Tibial nerve (tissue), 4 donors: ENCODE measurements around the gene DNAJA2. TPM values are rescaled to one million over a fixed set of nuclear protein-coding genes. Genes with fewer than 3 reads are reported as not detected.
"Not testable (repeated sequence)": the region's sequence is repeated elsewhere in the genome, so short reads cannot be mapped to it uniquely, and the experiment has no call there.

Experiments
- DNase-seq, 2 donors: peaks; one replicate each; pipeline ENCODE4 v3.0.0-alpha.2; 2019; ENCODE audit warnings: low spot score in 2 of 2
- H3K27ac ChIP-seq, 4 donors: fragments of 200-600 bp; sonication (generic) in 3 of 4; one replicate each; pipeline ENCODE4 v1.5.1; 2017 to 2019; ENCODE audit warnings: mild to moderate bottlenecking in 1 of 4
- H3K27me3 ChIP-seq, 2 donors: fragments of 200-600 bp; sonication (generic) in 1 of 2; one replicate each; pipeline versions ENCODE4 v1.5.1 to v1.6.0; 2017 to 2019
- H3K36me3 ChIP-seq, 3 donors: fragments of 200-600 bp; sonication (generic); one replicate each; pipeline ENCODE4 v1.5.1; 2018 to 2019
- H3K4me1 ChIP-seq, 4 donors: fragments of 200-600 bp; sonication (generic) in 3 of 4; one replicate each; pipeline ENCODE4 v1.5.1; 2017 to 2019
- H3K4me3 ChIP-seq, 4 donors: fragments of 200-600 bp; sonication (generic) in 3 of 4; one replicate each; pipeline ENCODE4 v1.5.1; 2017 to 2019; ENCODE audit warnings: mild to moderate bottlenecking in 1 of 4, moderate library complexity in 1 of 4
- H3K9me3 ChIP-seq, 4 donors: fragments of 200-600 bp; sonication (generic) in 3 of 4; one replicate each; pipeline ENCODE4 v1.5.1; 2017 to 2019
- CTCF ChIP-seq, 5 experiments: fragments of 200-600 bp in 3 of 5; fragments of 450-650 bp in 2 of 5; sonication (generic) in 3 of 5; IDR thresholded peaks; one replicate each; pipeline ENCODE4 v1.5.1; 2016 to 2019; ENCODE audit warnings: antibody characterized with exemption in 5 of 5, mild to moderate bottlenecking in 3 of 5, moderate library complexity in 2 of 5
- EP300 ChIP-seq, 2 donors: sonication (generic); formaldehyde crosslinking; IDR thresholded peaks; one replicate each; pipeline ENCODE4 v1.6.1; 2017; ENCODE audit warnings: antibody characterized with exemption in 2 of 2, mild to moderate bottlenecking in 1 of 2
- POLR2A ChIP-seq, 2 donors: fragments of 450-650 bp; IDR thresholded peaks; one replicate each; pipeline ENCODE4 v1.6.1; 2017; ENCODE audit warnings: antibody characterized with exemption in 2 of 2, mild to moderate bottlenecking in 2 of 2, moderate library complexity in 2 of 2
- WGBS, 2 donors: methylation state at CpG; one replicate each; pipeline ENCODE4 v1.1.5; 2018; 5-methylcytosine and 5-hydroxymethylcytosine counted together
- total RNA-seq, 4 donors: library from RNA; depleted of rRNA; stranded (reverse); fragments of >200 nt; gene quantifications; one replicate each; pipeline ENCODE4 v1.1.0, GENCODE V29; 2016

DNAJA2 gene
- total RNA-seq, 4 donors from 2014 or later: 27.2 to 48.5 (median 31.7) TPM

- 34% methylated on average over 1 of the region's 1 CpG for WGBS, 2 donors
- H3K4me3 ChIP-seq: no peak overlapping the region
- DNase-seq: no peak
- no peak for TF ChIP-seq CTCF (IDR thresholded peaks at IDR 0.05)
- TF ChIP-seq EP300 (IDR thresholded peaks at IDR 0.05): no peak
- TF ChIP-seq POLR2A (IDR thresholded peaks at IDR 0.05): no peak
- no peaks in the 10 kb centered on the region for H3K9me3 ChIP-seq
- no peak overlapping the region for H3K27ac ChIP-seq
- H3K4me1 ChIP-seq: no peaks in the 10 kb centered on the region
- H3K27me3 ChIP-seq: no peaks in the 10 kb centered on the region
- peaks cover 0 to 20% (median 0%) of the 10 kb centered on the region in 3 donors for H3K36me3 ChIP-seq
Observed at GRCh38 chr16:46950009-46950408, 23.5 kb downstream of the DNAJA2 start.

- TF ChIP-seq POLR2A (IDR thresholded peaks at IDR 0.05) (no peak), EP300 (IDR thresholded peaks at IDR 0.05) (no peak), CTCF (IDR thresholded peaks at IDR 0.05) (no peak)
- Histone ChIP-seq H3K36me3 (peaks cover 0 to 14% (median 0%) of the 10 kb centered on the region in 3 donors), H3K27ac (no peak overlapping the region), H3K4me1 (no peaks in the 10 kb centered on the region), H3K4me3 (no peak overlapping the region), H3K9me3 (no peaks in the 10 kb centered on the region), H3K27me3 (no peaks in the 10 kb centered on the region)
- no peak for DNase-seq
- WGBS, 2 donors: 79 to 91% methylated on average over 7 of the region's 7 CpGs
Observed at GRCh38 chr16:46949241-46949892, 24.1 kb downstream of the DNAJA2 start.

DNA sequence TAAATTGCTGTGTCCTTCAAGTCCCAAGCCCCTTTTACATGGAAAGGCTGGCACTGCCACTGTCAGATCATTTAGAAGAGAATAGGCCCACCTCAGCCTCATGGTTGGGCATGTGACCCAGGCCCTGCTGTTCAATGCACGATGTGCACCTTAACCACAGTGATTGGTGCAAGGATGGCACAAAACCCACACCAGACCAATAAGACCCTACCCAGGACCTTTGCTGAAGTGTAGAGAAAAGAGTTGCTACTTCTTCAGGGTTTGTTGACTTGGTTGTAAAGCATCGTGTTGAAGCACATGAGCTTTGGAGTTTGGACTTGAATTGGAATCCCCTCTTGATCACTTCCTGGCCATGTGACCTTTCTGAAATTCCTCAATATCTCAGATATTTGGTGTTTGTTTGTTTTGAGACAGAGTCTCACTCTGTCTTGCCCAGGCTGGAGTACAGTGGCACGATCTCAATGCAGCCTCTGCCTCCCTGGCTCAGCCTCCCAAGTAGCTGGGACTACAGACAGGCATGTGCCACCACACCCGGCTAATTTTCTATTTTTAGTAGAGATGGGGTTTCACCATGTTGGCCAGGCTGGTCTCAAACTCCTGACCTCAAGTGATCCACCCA lies 24.8 kb downstream of the DNAJA2 start:
- H3K9me3 ChIP-seq: no peaks in the 10 kb centered on the region
- no peak for DNase-seq
- peaks cover 0 to 7% (median 0%) of the 10 kb centered on the region in 3 donors for H3K36me3 ChIP-seq
- 79 to 82% methylated on average over 4 of the region's 4 CpGs for WGBS, 2 donors
- no peak overlapping the region for H3K4me3 ChIP-seq
- H3K27me3 ChIP-seq: no peaks in the 10 kb centered on the region
- TF ChIP-seq POLR2A (IDR thresholded peaks at IDR 0.05) (no peak), CTCF (IDR thresholded peaks at IDR 0.05) (no peak), EP300 (IDR thresholded peaks at IDR 0.05) (no peak)
- H3K27ac ChIP-seq: no peak overlapping the region
- no peaks in the 10 kb centered on the region for H3K4me1 ChIP-seq

DNA sequence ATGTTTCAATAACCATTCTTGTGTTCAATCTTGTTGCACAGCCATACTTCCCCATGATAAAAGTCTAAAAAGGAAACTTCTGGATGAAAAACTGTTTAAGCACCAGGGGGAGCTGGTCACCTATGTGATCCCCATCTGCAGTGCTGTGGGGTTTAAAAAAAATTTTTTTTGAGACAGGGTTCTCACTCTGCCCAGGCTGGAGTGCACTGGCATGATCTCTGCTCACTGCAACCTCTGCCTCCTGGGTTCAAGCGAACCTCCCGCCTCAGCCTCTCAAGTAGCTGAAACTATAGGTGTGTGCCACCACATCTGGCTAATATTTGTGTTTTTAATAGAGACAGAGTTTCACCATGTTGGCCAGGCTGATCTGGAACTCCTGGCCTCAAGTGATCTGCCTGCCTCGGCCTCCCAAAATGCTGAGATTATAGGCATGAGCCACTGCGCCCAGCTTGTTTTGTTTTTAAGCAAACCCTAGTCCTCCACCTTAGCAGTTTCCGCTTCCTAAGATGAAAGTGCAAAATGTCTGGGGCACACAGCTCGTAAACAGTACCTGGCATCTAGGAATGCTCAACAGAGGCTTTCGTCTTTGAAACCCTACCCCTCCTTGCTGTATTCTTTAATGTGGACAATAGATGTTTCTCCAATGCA lies 25.4 kb downstream of the DNAJA2 start:
- no peaks in the 10 kb centered on the region for H3K9me3 ChIP-seq
- H3K27me3 ChIP-seq: no peaks in the 10 kb centered on the region
- H3K36me3 ChIP-seq: peaks cover 0 to under 1% (median 0%) of the 10 kb centered on the region in 3 donors
- 85 to 86% methylated on average over 7 of the region's 7 CpGs for WGBS, 2 donors
- H3K4me3 ChIP-seq: no peak overlapping the region
- H3K27ac ChIP-seq: no peak overlapping the region
- no peaks in the 10 kb centered on the region for H3K4me1 ChIP-seq
- TF ChIP-seq POLR2A (IDR thresholded peaks at IDR 0.05) (no peak), CTCF (IDR thresholded peaks at IDR 0.05) (peak in 3 of 5 experiments; percentile 7 to 29 (median 24))
- DNase-seq: peak in 1 of 2 donors; percentile 18

DNA sequence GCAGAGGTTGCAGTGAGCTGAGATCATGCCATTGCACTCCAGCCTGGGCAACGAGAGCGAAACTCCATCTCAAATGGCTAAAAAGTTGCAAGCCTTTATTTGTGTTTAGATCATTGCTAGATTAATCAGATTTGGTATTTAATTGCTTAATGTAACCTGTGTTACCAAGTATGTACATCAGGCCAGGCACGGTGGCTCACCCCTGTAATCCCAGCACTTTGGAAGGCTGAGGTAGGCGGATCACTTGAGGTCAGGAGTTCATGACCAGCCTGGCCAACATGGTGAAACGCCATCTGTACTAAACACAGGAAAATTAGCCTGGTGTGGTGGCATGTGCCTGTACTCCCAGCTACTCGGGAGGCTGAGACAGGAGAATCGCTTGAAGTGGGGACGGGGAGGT lies 28.8 kb downstream of the DNAJA2 start:
- DNase-seq, H3K9me3 ChIP-seq, H3K27ac ChIP-seq, H3K36me3 ChIP-seq, H3K4me1 ChIP-seq, H3K27me3 ChIP-seq, H3K4me3 ChIP-seq: not testable (repeated sequence)
- whole genome bisulfite sequencing, 2 donors: 80 to 94% methylated on average over 8 of the region's 8 CpGs
